Naive thymus-derived CD4-positive, alpha-beta T cell (primary cell): ENCODE data around the gene SPTBN4. TPM values are rescaled to one million over a fixed set of nuclear protein-coding genes. Genes with fewer than 3 reads are reported as not detected.
A peak's percentile ranks its signal among the peaks of the same experiment; 100 is the strongest.
"Not testable (repeated sequence)": the region's sequence is repeated elsewhere in the genome, so short reads cannot be mapped to it uniquely, and the experiment has no call there.

Experiments
- ATAC-seq: fragments of 150-1000 bp; cut with Tn5 transposase; 2 replicates; pipeline ENCODE4 v1.10.0; 2021; ENCODE audit warnings: mild to moderate bottlenecking, moderate library complexity
- CTCF ChIA-PET: fragments of 350-600 bp; sonication (Branson Sonifier 250); formaldehyde crosslinking; loops from one replicate; lab custom pipeline; 2021; ENCODE audit warnings: antibody characterized with exemption; lab: Charles Lee
- POLR2A ChIA-PET: fragments of 350-600 bp; sonication (Branson Sonifier 250); formaldehyde crosslinking; loops from one replicate; lab custom pipeline; 2021; ENCODE audit warnings: antibody characterized with exemption, inconsistent platforms; lab: Charles Lee
- DNase-seq, 9 donors: peaks; one replicate each; pipeline versions ENCODE4 v3.0.0 to v3.0.0-alpha.2; 2020 to 2022; ENCODE audit warnings: mixed read lengths in 1 of 9
- H3K27ac ChIP-seq: one replicate; pipeline ENCODE4 v1.7.0; 2013; ENCODE audit warnings: mild to moderate bottlenecking, low read depth, low read length, moderate library complexity
- H3K27me3 ChIP-seq, 2 donors: one replicate each; pipeline ENCODE4 v1.7.0; 2013; ENCODE audit warnings: low read length in 2 of 2, mild to moderate bottlenecking in 2 of 2, moderate library complexity in 2 of 2; ENCODE audit not compliant: control insufficient read depth in 2 of 2, insufficient read depth in 2 of 2
- H3K36me3 ChIP-seq, 3 experiments: 1 replicate in 2 of 3; 2 replicates in 1 of 3; pipeline ENCODE4 v1.7.0; 2013; ENCODE audit warnings: low read length in 3 of 3, mild to moderate bottlenecking in 3 of 3, moderate library complexity in 1 of 3; ENCODE audit not compliant: insufficient read depth in 3 of 3, control insufficient read depth in 2 of 3
- H3K4me1 ChIP-seq, 2 donors: one replicate each; pipeline ENCODE4 v1.7.0; 2013; ENCODE audit warnings: low read length in 2 of 2, mild to moderate bottlenecking in 2 of 2, moderate library complexity in 1 of 2; ENCODE audit not compliant: control insufficient read depth in 2 of 2, insufficient read depth in 2 of 2
- H3K4me3 ChIP-seq: 2 replicates; pipeline ENCODE4 v1.7.0; 2013; ENCODE audit warnings: mild to moderate bottlenecking, low read length
- H3K9me3 ChIP-seq, 3 experiments: 1 replicate in 2 of 3; 2 replicates in 1 of 3; pipeline ENCODE4 v1.7.0; 2013; ENCODE audit warnings: low read length in 3 of 3; ENCODE audit not compliant: control insufficient read depth in 2 of 3
- H3K27ac Mint-ChIP-seq, 9 donors: one replicate each; pipeline ENCODE4 v1.8.0; 2020 to 2022; ENCODE audit warnings: mixed read lengths in 9 of 9, mild to moderate bottlenecking in 8 of 9, moderate library complexity in 5 of 9, inconsistent platforms in 2 of 9
- H3K27me3 Mint-ChIP-seq, 5 donors: one replicate each; pipeline ENCODE4 v1.8.0; 2021 to 2022; ENCODE audit warnings: mixed read lengths in 5 of 5, mild to moderate bottlenecking in 1 of 5
- H3K36me3 Mint-ChIP-seq, 5 donors: one replicate each; pipeline ENCODE4 v1.8.0; 2020 to 2022; ENCODE audit warnings: mixed read lengths in 5 of 5, mild to moderate bottlenecking in 3 of 5, inconsistent platforms in 1 of 5
- H3K4me1 Mint-ChIP-seq, 7 donors: one replicate each; pipeline ENCODE4 v1.8.0; 2020 to 2022; ENCODE audit warnings: mixed read lengths in 7 of 7, mild to moderate bottlenecking in 3 of 7, inconsistent platforms in 1 of 7
- H3K4me3 Mint-ChIP-seq, 10 donors: one replicate each; pipeline ENCODE4 v1.8.0; 2020 to 2022; ENCODE audit warnings: mild to moderate bottlenecking in 10 of 10, mixed read lengths in 10 of 10, moderate library complexity in 6 of 10, inconsistent platforms in 2 of 10
- H3K9me3 Mint-ChIP-seq, 11 donors: one replicate each; pipeline ENCODE4 v1.8.0; 2020 to 2022; ENCODE audit warnings: mixed read lengths in 11 of 11, mild to moderate bottlenecking in 4 of 11, inconsistent platforms in 1 of 11, moderate library complexity in 1 of 11
- intact Hi-C, 2 donors: fragments of 100-400 bp; cut with micrococcal nuclease; formaldehyde crosslinking; loops; one replicate each; pipeline ENCODE4 v1.15.1; 2023
- polyA plus RNA-seq, 2 donors: library from polyadenylated mRNA; unstranded; fragments of 300-500 nt; fragmentation: Illumina TruSeq; gene quantifications; one replicate each; pipeline ENCODE4 v1.2.3, GENCODE V29; 2021
- total RNA-seq, 6 experiments: library from RNA in 5 of 6; stranded (reverse) in 5 of 6; gene quantifications; 1 replicate in 5 of 6; 2 replicates in 1 of 6; pipeline ENCODE4 v1.2.3 and lab custom pipeline; 2021 to 2026

Gene SPTBN4
- total and polyA plus RNA-seq, 7 experiments from 2014 or later = 0.20 to 1.5 (median 0.66) TPM; not detected in 1

DNA sequence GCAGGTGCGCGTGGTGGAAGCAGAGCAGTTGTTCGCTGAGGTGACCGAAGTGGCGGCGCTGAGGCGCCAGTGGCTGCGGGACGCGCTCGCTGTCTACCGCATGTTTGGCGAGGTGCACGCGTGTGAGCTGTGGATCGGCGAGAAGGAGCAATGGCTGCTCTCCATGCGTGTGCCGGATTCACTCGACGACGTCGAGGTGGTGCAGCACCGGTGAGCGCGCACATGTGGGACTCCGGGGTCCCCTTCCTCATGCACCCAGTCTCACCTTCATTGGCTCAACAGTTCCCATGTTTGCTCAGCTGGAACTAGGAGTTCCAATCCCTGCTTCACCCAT, 46.5 kb downstream of the SPTBN4 start:
- ChIA-PET POLR2A (no interaction called here), CTCF (interaction anchor here (0.5 kb wide), 1 partner anchor 369 kb away, joined by 6 read pairs; no protein-coding TSS in a partner anchor)
- H3K27ac Mint-ChIP-seq = no peak overlapping the region
- peaks cover 3 to 15% (median 13%) of the 10 kb centered on the region in 7 donors for H3K4me1 Mint-ChIP-seq
- Histone ChIP-seq H3K27ac (no peak overlapping the region), H3K9me3 (no peaks in the 10 kb centered on the region), H3K4me1 (no peaks in the 10 kb centered on the region), H3K27me3 (no peaks in the 10 kb centered on the region), H3K4me3 (no peak overlapping the region), H3K36me3 (no peaks in the 10 kb centered on the region)
- H3K4me3 Mint-ChIP-seq = peak overlapping the region in 3 of 10 donors; percentile 4 to 71 (median 50)
- H3K36me3 Mint-ChIP-seq = peaks cover 0 to 16% (median 0%) of the 10 kb centered on the region in 5 donors
- DNase-seq (no peak), ATAC-seq (no peak)
- peaks cover 0 to 2% (median 0%) of the 10 kb centered on the region in 11 donors for H3K9me3 Mint-ChIP-seq
- peaks cover 29 to 54% (median 53%) of the 10 kb centered on the region in 5 donors for H3K27me3 Mint-ChIP-seq
- intact Hi-C loops = no loop called here

DNA sequence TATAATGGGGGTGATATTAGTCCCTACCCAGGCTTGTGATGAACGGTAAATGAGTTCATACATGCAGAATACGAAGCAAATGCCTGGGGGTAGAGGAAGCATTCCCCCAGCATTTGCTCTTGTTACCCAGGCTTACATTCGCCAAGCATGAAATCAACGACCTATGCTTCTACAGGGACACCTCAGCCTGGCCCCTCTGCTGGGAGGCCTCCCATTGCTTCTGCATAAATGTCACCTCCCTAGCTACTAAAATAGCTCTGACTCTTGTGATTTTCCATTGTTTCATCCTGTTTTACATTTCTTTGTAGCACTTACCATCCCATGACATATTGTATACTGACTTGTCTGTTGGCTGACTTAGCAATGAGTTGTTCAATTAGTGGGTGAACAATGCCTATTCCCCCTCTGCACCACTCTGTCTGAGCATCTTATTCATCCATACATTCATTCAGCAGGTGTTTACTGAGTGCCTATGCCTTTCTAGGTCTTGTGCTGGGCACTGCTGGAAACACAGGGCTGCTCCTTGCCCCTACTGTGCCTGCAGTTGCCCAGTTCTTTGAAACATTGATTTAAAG, 47.0 kb downstream of the SPTBN4 start:
- peaks cover 0 to 16% (median 0%) of the 10 kb centered on the region in 5 donors for H3K36me3 Mint-ChIP-seq
- peaks cover 29 to 53% (median 49%) of the 10 kb centered on the region in 5 donors for H3K27me3 Mint-ChIP-seq
- peak overlapping the region in 5 of 10 donors; percentile 3 to 71 (median 26) for H3K4me3 Mint-ChIP-seq
- H3K9me3 ChIP-seq = no peaks in the 10 kb centered on the region
- no peaks in the 10 kb centered on the region for H3K4me1 ChIP-seq
- H3K4me3 ChIP-seq = no peak overlapping the region
- intact Hi-C loops = no loop called here
- no peak overlapping the region for H3K27ac Mint-ChIP-seq
- ChIA-PET CTCF (interaction anchor here (0.5 kb wide), 1 partner anchor 370 kb away, joined by 6 read pairs; no protein-coding TSS in a partner anchor), POLR2A (no interaction called here)
- H3K27me3 ChIP-seq = no peaks in the 10 kb centered on the region
- no peak for ATAC-seq
- H3K36me3 ChIP-seq = no peaks in the 10 kb centered on the region
- peaks cover 3 to 15% (median 13%) of the 10 kb centered on the region in 7 donors for H3K4me1 Mint-ChIP-seq
- no peak overlapping the region for H3K27ac ChIP-seq
- peaks cover 0 to 2% (median 0%) of the 10 kb centered on the region in 11 donors for H3K9me3 Mint-ChIP-seq
- DNase-seq = no peak

DNA sequence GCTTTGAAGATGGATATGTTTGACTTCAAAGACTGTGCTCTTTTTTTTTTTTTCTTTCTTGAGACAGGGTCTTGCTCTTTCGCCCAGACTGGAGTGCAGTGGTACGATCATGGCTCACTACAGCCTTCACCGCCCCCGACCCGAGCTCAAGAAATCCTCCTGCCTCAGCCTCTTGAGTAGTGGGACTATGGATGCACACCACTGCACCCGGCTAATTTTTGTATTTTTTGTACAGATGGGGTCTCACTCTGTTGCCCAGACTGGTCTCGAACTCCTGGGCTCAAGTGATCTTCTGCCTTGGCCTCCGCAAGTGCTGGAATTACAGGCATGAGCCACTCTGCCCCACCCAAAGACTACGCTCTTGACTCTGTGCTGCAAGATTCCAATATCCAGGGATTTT, 50.4 kb downstream of the SPTBN4 start:
- POLR2A ChIA-PET = interaction anchor here (0.7 kb wide), 2 partner anchors 121 to 323 kb away, joined by 3 read pairs; no protein-coding TSS in a partner anchor
- Mint-ChIP-seq H3K27me3 (peaks cover 28 to 49% (median 39%) of the 10 kb centered on the region in 5 donors), H3K27ac (no peak overlapping the region), H3K9me3 (no peaks in the 10 kb centered on the region), H3K36me3 (peaks cover 0 to 13% (median 0%) of the 10 kb centered on the region in 5 donors), H3K4me3 (no peak overlapping the region), H3K4me1 (peaks cover under 1 to 19% (median 7%) of the 10 kb centered on the region in 7 donors)
- intact Hi-C loops = no loop called here
- Histone ChIP-seq H3K27me3 (no peaks in the 10 kb centered on the region), H3K4me1 (no peaks in the 10 kb centered on the region), H3K36me3 (no peaks in the 10 kb centered on the region), H3K27ac (no peak overlapping the region), H3K9me3 (no peaks in the 10 kb centered on the region), H3K4me3 (no peak overlapping the region)
- DNase-seq = no peak
- no peak for ATAC-seq
- CTCF ChIA-PET = no interaction called here

DNA sequence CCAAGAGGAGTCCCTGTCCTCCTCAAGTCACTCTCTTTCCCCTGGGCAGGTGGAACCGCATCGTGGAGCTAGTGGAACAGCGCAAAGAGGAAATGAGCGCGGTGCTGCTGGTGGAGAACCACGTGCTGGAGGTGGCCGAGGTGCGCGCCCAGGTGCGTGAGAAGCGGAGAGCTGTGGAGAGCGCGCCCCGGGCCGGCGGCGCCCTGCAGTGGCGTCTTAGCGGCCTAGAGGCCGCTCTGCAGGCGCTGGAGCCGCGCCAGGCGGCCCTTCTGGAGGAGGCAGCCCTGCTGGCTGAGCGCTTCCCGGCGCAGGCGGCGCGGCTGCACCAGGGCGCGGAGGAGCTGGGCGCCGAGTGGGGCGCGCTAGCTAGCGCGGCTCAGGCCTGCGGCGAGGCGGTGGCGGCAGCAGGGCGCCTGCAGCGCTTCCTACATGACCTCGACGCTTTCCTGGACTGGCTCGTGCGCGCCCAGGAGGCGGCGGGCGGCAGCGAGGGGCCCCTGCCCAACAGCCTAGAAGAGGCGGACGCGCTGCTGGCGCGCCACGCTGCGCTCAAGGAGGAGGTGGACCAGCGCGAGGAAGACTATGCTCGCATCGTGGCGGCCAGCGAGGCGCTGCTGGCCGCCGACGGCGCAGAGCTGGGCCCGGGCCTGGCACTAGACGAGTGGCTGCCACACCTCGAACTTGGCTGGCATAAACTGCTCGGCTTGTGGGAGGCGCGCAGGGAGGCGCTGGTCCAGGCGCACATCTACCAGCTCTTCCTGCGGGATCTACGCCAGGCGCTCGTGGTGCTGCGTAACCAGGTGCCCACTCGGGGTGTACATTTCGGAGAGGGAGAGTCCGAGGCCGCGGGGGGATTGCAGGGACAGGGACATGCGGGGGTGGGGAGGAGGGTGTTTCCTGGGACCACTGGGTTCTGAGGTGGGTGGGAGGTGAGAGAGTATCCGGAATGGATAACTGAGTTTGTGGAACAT, 52.8 kb downstream of the SPTBN4 start:
- no peak overlapping the region for H3K27ac ChIP-seq
- H3K9me3 ChIP-seq = no peaks in the 10 kb centered on the region
- no peaks in the 10 kb centered on the region for H3K27me3 ChIP-seq
- Mint-ChIP-seq H3K4me3 (peak overlapping the region in 4 of 10 donors; percentile 7 to 31 (median 26)), H3K36me3 (peaks cover 0 to under 1% (median 0%) of the 10 kb centered on the region in 5 donors), H3K27ac (no peak overlapping the region), H3K9me3 (peaks cover 0 to 3% (median 0%) of the 10 kb centered on the region in 11 donors), H3K4me1 (peaks cover 0 to 9% (median 3%) of the 10 kb centered on the region in 7 donors), H3K27me3 (peaks cover 13 to 32% (median 26%) of the 10 kb centered on the region in 5 donors)
- no peaks in the 10 kb centered on the region for H3K4me1 ChIP-seq
- ATAC-seq (no peak), DNase-seq (no peak)
- H3K4me3 ChIP-seq = no peak overlapping the region
- CTCF ChIA-PET = no interaction called here
- intact Hi-C loops = loop anchor here in 1 of 2 donors (10.0 kb wide), 1 partner anchor 215 kb away; no protein-coding TSS in a partner anchor
- POLR2A ChIA-PET = no interaction called here
- H3K36me3 ChIP-seq = no peaks in the 10 kb centered on the region

DNA sequence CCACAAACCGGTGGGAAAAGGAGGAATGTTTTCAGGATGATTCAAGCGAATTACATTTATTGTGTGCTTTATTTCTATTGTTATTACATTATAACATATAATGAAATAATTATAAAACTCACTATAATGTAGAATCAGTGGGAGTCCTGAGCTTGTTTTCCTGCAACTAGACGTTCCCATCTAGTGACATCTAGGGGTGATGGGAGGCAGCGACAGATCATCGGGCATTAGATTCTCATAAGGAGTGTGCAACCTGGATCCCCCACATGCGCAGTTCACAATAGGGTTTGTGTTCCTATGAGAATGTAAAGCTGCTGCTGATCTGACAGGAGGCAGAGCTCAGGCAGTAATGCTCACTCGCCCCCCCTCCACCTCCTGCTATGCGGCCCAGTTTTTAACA, 54.5 kb downstream of the SPTBN4 start:
- no peaks in the 10 kb centered on the region for H3K27me3 ChIP-seq
- H3K36me3 ChIP-seq = no peaks in the 10 kb centered on the region
- ATAC-seq = no peak
- H3K27ac ChIP-seq = no peak overlapping the region
- Mint-ChIP-seq H3K4me1 (peaks cover 0 to 9% (median 3%) of the 10 kb centered on the region in 7 donors), H3K27ac (no peak overlapping the region), H3K9me3 (peaks cover 0 to 4% (median 0%) of the 10 kb centered on the region in 11 donors), H3K27me3 (peaks cover 12 to 30% (median 26%) of the 10 kb centered on the region in 5 donors), H3K36me3 (no peaks in the 10 kb centered on the region), H3K4me3 (no peak overlapping the region)
- intact Hi-C loops = loop anchor here (1.0 to 10.0 kb wide), 3 partner anchors 100 to 216 kb away; no protein-coding TSS in a partner anchor
- H3K4me1 ChIP-seq = no peaks in the 10 kb centered on the region
- ChIA-PET CTCF (interaction anchor here (1.1 to 1.3 kb wide), 3 partner anchors 22 to 78 kb away, joined by 3 to 4 read pairs (median 4); no protein-coding TSS in a partner anchor), POLR2A (no interaction called here)
- H3K9me3 ChIP-seq = no peaks in the 10 kb centered on the region
- no peak overlapping the region for H3K4me3 ChIP-seq
- peak in 2 of 9 donors; percentile 23 for DNase-seq

DNA sequence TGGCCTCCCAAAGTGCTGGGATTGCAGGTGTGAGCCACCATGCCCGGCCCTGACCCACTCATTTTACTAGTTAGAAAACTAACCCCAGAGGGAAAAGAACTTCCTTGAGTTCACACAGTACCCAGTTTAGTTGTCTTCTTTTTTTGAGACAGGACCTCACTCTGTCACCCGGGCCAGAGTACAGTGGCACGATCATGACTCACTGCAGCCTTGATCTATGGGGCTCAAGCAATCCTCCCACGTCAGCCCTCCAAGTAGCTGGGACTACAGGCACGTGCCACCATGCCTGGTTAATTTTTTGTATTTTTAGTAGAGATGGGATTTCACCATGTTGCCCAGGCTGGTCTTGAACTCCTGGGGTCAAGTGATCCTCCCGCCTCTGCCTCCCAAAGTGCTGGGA, 55.1 kb downstream of the SPTBN4 start:
- H3K27ac ChIP-seq, ATAC-seq, H3K4me1 Mint-ChIP-seq, POLR2A ChIA-PET, H3K4me1 ChIP-seq, H3K36me3 Mint-ChIP-seq, H3K27ac Mint-ChIP-seq, DNase-seq, H3K27me3 ChIP-seq, H3K9me3 ChIP-seq, H3K9me3 Mint-ChIP-seq, H3K4me3 ChIP-seq, H3K4me3 Mint-ChIP-seq, H3K36me3 ChIP-seq: not testable (repeated sequence)
- CTCF ChIA-PET = interaction anchor here (0.6 to 1.2 kb wide), 3 partner anchors 58 to 460 kb away, joined by 3 to 4 read pairs (median 4); no protein-coding TSS in a partner anchor
- H3K27me3 Mint-ChIP-seq = peaks cover 12 to 27% (median 23%) of the 10 kb centered on the region in 5 donors
- intact Hi-C loops = loop anchor here (1.0 to 10.0 kb wide), 4 partner anchors 57 to 217 kb away; partner anchors contain the start of gene BLVRB (in 1 of the 2)
